Smooth muscle cell (in vitro differentiated cells): Measurements from ENCODE around the gene POR. TPM values are rescaled to one million over a fixed set of nuclear protein-coding genes. Genes with fewer than 3 reads are reported as not detected.

Experiments used
- DNase-seq: peaks from one replicate; lab custom pipeline; 2025; ENCODE audit not compliant: unreplicated experiment; lab: John Stamatoyannopoulos, UW
- H2AFZ ChIP-seq: fragments of 200-600 bp; sonication (generic); 2 replicates; pipeline ENCODE4 v1.6.0; 2016; ENCODE audit warnings: antibody characterized with exemption, low read depth, mild to moderate bottlenecking
- H3F3A ChIP-seq: fragments of 200-600 bp; sonication (generic); 2 replicates; pipeline ENCODE4 v1.6.0; 2017; ENCODE audit warnings: antibody characterized with exemption, low read depth
- H3K27ac ChIP-seq: fragments of 200-600 bp; sonication (generic); 2 replicates; pipeline ENCODE4 v1.5.1; 2016; ENCODE audit warnings: low read depth, mild to moderate bottlenecking
- H3K27me3 ChIP-seq: fragments of 200-600 bp; sonication (generic); 2 replicates; pipeline ENCODE4 v1.6.1; 2016; ENCODE audit warnings: low read depth, mild to moderate bottlenecking
- H3K36me3 ChIP-seq: fragments of 200-600 bp; sonication (generic); 2 replicates; pipeline ENCODE4 v1.5.1; 2016; ENCODE audit warnings: low read depth
- H3K4me1 ChIP-seq: fragments of 200-600 bp; sonication (generic); 2 replicates; pipeline ENCODE4 v1.5.1; 2016; ENCODE audit warnings: low read depth
- H3K4me2 ChIP-seq: fragments of 200-600 bp; sonication (generic); 2 replicates; pipeline ENCODE4 v1.6.0; 2016; ENCODE audit warnings: mild to moderate bottlenecking
- H3K4me3 ChIP-seq: fragments of 200-600 bp; sonication (generic); 2 replicates; pipeline ENCODE4 v1.5.1; 2016; ENCODE audit warnings: mild to moderate bottlenecking
- H3K79me2 ChIP-seq: fragments of 200-600 bp; sonication (generic); 2 replicates; pipeline ENCODE4 v1.6.0; 2016; ENCODE audit warnings: low read depth, mild to moderate bottlenecking
- H3K9ac ChIP-seq: fragments of 200-600 bp; sonication (generic); 2 replicates; pipeline ENCODE4 v1.6.0; 2016; ENCODE audit warnings: low read depth
- H3K9me3 ChIP-seq: fragments of 200-600 bp; sonication (generic); replicated peaks from 2 replicates; pipeline ENCODE4 v1.5.1; 2016; ENCODE audit warnings: low read depth
- H4K20me1 ChIP-seq: fragments of 200-600 bp; sonication (generic); 2 replicates; pipeline ENCODE4 v1.6.0; 2016; ENCODE audit warnings: low read depth
- CTCF ChIP-seq: fragments of 200-600 bp; sonication (generic); IDR thresholded peaks from 2 replicates; pipeline ENCODE4 v1.5.1; 2017; ENCODE audit warnings: borderline replicate concordance, mild to moderate bottlenecking, antibody characterized with exemption; ENCODE audit not compliant: insufficient read depth, poor library complexity, severe bottlenecking
- WGBS: methylation state at CpG from one replicate; pipeline ENCODE4 v1.1.7; 2016; ENCODE audit warnings: low lambda C conversion rate; 5-methylcytosine and 5-hydroxymethylcytosine counted together
- polyA plus RNA-seq: library from polyadenylated mRNA; unstranded; fragments of >200 nt; fragmentation: Nextera tagmentation; extraction: Ambion mirVana; gene quantifications from 2 replicates; pipeline ENCODE4 v1.2.1, GENCODE V29; 2016
- total RNA-seq: library from RNA; depleted of rRNA; stranded (reverse); fragments of >200 nt; gene quantifications from 2 replicates; pipeline ENCODE4 v1.2.3, GENCODE V29; 2014

Gene POR
- total and polyA plus RNA-seq, 2 experiments from 2014 or later = 46.7 to 52.7 TPM

DNA sequence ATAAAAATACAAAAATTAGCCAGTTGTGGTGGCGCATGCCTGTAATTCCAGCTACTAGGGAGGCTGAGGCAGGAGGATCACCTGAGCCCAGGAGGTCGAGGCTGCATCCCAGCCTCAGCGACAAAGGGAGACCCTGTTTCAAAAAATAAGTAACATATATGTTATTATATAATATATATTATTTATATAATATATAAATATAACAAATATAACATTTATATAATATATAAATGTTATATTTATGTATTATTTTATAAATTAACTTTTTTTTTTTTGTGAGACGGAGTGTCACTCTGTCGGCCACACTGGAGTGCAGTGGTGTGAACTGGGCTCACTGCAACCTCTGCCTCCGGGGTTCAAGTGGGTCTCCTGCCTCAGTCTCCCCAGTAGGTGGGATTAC is 1.5 kb upstream of the POR start:
- WGBS = 98% methylated on average over 6 of the region's 6 CpGs
- Histone ChIP-seq H3K79me2 (peaks cover 33% of the 10 kb centered on the region), H3K9me3 (no peaks in the 10 kb centered on the region), H3K4me2 (no peak overlapping the region), H3F3A (no peaks in the 10 kb centered on the region), H3K36me3 (no peaks in the 10 kb centered on the region), H3K4me1 (no peaks in the 10 kb centered on the region), H2AFZ (no peak overlapping the region), H3K4me3 (no peak overlapping the region), H3K27me3 (no peaks in the 10 kb centered on the region), H4K20me1 (peaks cover 13% of the 10 kb centered on the region), H3K9ac (no peak overlapping the region), H3K27ac (no peak overlapping the region)
- no peak for DNase-seq
- TF ChIP-seq CTCF = no peak

GRCh38 chr7:75914169-75914654 is 743 bp upstream of the POR start:
- no peak for TF ChIP-seq CTCF
- no peak for DNase-seq
- Histone ChIP-seq H3K27me3 (no peaks in the 10 kb centered on the region), H3K9ac (peak overlapping the region; percentile 76), H2AFZ (peak overlapping the region; percentile 95), H3K4me3 (peak overlapping the region; percentile 77), H3F3A (no peaks in the 10 kb centered on the region), H3K36me3 (no peaks in the 10 kb centered on the region), H3K4me2 (peak overlapping the region; percentile 94), H4K20me1 (peaks cover 21% of the 10 kb centered on the region), H3K9me3 (no peaks in the 10 kb centered on the region), H3K27ac (peak overlapping the region; percentile 69), H3K79me2 (peaks cover 40% of the 10 kb centered on the region), H3K4me1 (no peaks in the 10 kb centered on the region)
- WGBS = 34% methylated on average over 18 of the region's 18 CpGs

DNA sequence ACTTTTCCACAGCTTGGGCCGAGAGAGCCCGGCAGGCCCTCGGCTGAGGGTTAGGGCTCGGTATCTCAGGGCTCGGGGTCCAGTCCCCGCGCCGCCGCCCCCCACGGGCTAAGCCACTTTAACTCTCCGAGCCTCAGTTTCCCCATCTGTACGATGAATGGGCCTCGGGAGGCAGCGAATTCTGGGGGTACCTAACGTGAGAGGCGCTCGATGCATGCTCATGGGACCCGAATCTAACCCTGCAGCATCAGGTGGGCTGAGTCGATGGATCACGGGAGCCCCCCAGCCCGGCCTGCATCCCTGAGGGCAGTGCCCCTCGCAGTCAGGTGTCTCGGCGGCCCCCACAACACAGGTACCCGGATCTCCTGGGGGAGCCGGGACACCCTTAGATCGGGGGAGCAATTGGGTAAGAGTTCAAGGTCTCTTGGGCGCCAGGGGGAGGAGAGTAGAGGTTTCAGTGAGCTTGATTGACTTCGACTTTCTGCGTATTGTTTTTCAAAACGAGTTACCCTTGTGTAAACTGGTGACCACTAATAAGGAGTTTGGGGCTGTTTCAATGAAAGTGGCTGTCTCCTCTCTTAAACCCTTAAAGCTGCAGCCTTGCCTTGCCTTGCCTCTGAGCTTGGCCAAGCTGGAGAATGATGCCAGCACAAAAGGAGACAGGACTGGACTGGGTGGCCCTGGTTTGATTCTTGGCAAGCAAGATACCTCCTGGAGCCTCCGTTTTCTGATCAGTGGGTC is 631 bp downstream of the POR start:
- peak overlapping the region; percentile 94 for H3K4me2 ChIP-seq
- no peaks in the 10 kb centered on the region for H3K36me3 ChIP-seq
- H3K9me3 ChIP-seq = no peaks in the 10 kb centered on the region
- TF ChIP-seq CTCF = no peak
- no peaks in the 10 kb centered on the region for H3F3A ChIP-seq
- H3K4me1 ChIP-seq = no peaks in the 10 kb centered on the region
- DNase-seq = no peak
- H3K27me3 ChIP-seq = no peaks in the 10 kb centered on the region
- peaks cover 35% of the 10 kb centered on the region for H4K20me1 ChIP-seq
- WGBS = 1% methylated on average over 32 of the region's 32 CpGs
- H3K4me3 ChIP-seq = peak overlapping the region; percentile 77
- peak overlapping the region; percentile 38 for H2AFZ ChIP-seq
- peak overlapping the region; percentile 32 for H3K27ac ChIP-seq
- H3K79me2 ChIP-seq = peaks cover 54% of the 10 kb centered on the region
- peak overlapping the region; percentile 71 for H3K9ac ChIP-seq

GRCh38 chr7:75916259-75916658 is 1.3 kb downstream of the POR start:
- H3K79me2 ChIP-seq = peaks cover 59% of the 10 kb centered on the region
- H3K4me1 ChIP-seq = no peaks in the 10 kb centered on the region
- no peak for TF ChIP-seq CTCF
- H3K4me2 ChIP-seq = peak overlapping the region; percentile 94
- 74% methylated on average over 5 of the region's 5 CpGs for WGBS
- H3F3A ChIP-seq = no peaks in the 10 kb centered on the region
- no peaks in the 10 kb centered on the region for H3K9me3 ChIP-seq
- DNase-seq = no peak
- H4K20me1 ChIP-seq = peaks cover 41% of the 10 kb centered on the region
- H3K4me3 ChIP-seq = peak overlapping the region; percentile 77
- H3K27me3 ChIP-seq = no peaks in the 10 kb centered on the region
- H3K9ac ChIP-seq = no peak overlapping the region
- no peak overlapping the region for H2AFZ ChIP-seq
- H3K27ac ChIP-seq = no peak overlapping the region
- H3K36me3 ChIP-seq = no peaks in the 10 kb centered on the region
